ENCODE data around the gene TRPM3. TPM values are rescaled to one million over a fixed set of nuclear protein-coding genes. Genes with fewer than 3 reads are reported as not detected.

The TRPM3 gene
- total RNA-seq, 4 donors from 2014 or later, result 0.57 to 4.4 (median 1.4) TPM; not detected in 1

DNA sequence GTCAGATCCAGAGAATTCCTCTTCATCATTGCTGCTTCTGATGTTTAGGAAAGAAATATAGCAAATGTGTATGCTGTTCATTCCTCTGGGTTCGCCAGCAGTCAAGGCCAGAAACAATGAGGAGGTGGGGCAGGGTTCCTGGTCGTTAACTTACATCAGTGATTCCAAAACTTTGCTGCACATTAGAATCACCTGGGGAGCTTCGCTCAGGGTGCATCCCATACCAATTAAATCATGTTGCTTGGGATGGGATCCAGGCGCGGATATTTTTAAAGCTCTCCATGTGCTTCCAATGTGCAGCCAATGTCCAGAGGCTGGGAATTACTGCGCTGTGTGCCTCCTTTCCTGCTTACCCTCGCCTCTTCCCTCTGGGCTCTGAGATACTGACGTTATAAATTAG is 479.1 kb downstream of the TRPM3 start:
- TF ChIP-seq, protein P1, sequence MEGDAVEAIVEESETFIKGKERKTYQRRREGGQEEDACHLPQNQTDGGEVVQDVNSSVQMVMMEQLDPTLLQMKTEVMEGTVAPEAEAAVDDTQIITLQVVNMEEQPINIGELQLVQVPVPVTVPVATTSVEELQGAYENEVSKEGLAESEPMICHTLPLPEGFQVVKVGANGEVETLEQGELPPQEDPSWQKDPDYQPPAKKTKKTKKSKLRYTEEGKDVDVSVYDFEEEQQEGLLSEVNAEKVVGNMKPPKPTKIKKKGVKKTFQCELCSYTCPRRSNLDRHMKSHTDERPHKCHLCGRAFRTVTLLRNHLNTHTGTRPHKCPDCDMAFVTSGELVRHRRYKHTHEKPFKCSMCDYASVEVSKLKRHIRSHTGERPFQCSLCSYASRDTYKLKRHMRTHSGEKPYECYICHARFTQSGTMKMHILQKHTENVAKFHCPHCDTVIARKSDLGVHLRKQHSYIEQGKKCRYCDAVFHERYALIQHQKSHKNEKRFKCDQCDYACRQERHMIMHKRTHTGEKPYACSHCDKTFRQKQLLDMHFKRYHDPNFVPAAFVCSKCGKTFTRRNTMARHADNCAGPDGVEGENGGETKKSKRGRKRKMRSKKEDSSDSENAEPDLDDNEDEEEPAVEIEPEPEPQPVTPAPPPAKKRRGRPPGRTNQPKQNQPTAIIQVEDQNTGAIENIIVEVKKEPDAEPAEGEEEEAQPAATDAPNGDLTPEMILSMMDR (IDR thresholded peaks at IDR 0.05; ENCODE audit: low read depth), result no peak

DNA sequence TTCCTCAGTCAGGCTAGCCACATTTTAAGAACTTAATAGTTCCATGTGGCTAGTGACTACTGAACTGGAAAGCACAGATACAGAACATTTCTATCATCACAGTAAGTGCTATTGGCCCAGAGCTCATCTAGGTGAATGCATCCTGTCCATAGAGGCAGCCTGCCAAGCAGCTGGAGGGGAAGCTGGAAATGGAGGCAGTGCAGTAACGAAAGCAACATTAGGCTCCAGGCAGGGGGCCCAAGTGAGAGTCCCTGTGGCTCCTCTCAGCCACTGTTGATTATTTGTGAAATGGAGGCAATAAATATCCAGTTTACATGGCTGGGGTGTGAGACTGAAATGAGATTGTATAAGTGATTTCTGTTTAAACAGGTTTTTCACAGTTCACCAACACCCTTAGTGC is 479.8 kb downstream of the TRPM3 start:
- TF ChIP-seq, protein P1 (IDR thresholded peaks at IDR 0.05; ENCODE audit: low read depth), result no peak

DNA sequence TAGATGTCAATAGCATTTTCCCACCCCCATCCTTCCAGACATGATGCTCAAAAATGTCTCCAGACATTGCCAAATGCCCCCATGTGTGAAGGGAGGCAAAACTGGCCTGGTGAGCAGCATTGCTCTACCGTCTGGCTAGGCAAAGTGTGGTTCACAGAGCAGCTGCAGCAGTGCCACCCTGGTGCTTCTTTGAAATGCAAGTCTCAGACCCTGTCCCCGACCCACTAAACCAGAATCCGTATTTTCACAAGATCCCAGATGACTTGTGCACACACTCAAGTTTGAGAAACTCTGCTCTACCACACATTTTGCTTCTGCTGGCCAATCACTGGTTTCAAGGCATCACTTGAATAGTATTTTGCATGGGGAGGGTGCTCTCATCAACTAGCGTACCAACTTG is 480.4 kb downstream of the TRPM3 start:
- TF ChIP-seq, protein P1 (IDR thresholded peaks at IDR 0.05; ENCODE audit: low read depth), result no peak

DNA sequence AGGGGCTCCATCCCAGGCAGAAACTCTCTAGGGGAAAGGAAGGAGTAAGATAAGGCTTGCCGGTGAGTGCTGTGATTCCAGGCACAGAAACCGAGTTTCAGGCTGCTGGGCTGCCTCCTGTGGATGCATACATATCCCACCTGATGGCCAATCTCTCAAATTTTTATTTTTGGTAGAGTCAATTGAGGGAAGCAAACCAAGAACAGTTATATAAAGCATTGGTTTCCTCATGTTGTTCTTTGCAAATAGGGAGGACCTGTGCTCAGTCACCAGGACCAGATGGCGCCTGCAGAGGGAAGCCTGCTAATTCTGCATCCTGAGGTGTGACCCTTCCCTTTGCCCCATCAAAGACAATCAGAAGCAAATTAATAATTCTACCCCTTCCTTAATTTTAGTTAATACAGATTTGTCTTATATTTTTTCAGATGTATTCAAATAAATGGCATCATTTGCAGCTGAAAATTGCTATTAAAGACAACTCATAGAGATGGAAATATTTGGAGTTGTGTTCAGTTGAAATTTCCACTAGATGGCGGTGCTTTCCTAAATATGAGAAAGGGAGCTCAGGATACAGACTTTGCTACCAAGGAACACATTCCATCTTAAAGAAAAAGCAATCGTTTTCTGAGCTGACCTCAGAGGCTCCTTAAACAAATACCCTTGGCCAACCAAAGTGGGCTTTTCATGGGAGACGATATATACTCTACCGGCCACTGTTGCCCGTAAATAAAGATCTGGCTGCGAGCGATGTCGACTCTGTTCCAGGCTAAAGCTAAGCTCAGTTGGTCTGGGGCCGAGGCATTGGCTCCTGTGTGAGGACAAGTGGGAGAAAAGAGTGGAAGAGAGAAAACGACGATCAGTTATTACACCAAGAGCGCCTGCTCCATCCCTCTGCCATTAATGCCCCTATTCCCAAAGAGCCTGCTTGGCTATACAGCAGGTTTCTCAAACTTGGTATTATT is 481.3 kb downstream of the TRPM3 start:
- TF ChIP-seq, protein P1 (IDR thresholded peaks at IDR 0.05; ENCODE audit: low read depth), result no peak

DNA sequence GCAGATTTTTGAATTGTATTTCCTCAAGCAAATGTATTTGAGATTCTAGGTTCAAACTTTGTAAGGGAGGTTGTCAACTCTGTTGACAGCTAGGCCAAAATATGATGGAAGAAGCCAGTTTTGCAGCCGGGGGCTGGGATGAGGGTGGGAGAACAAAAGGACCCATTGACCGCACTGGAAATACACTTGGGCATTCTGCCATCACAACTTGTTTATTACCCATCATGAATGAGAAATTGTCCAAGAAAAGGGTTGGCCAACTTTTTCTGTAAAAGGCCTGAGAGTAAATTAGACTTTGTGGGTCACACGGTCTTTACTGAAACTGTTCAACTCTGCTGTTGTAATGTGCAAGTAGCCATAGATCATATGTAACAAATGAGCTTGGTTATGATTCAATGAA is 485.6 kb downstream of the TRPM3 start:
- TF ChIP-seq, protein P1 (IDR thresholded peaks at IDR 0.05; ENCODE audit: low read depth), result no peak

DNA sequence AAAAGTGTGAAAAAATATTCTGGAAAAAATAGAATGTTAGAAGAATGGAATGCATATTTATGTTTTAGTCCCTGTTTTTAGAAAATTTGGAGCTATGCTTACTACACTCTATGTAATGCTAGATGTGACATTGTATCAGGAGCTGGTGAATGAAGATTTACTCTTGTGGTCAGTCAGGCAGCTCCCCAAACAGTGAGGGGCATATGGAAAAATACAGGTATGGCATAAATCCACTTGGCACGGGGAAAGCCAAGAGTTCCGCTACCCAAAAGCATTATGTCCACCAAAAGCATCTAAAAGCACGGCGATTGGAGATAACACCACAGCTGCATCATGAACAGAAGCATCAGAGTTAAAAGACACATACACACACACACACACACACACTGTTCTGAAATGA is 486.7 kb downstream of the TRPM3 start:
- TF ChIP-seq, protein P1 (IDR thresholded peaks at IDR 0.05; ENCODE audit: low read depth), result no peak

DNA sequence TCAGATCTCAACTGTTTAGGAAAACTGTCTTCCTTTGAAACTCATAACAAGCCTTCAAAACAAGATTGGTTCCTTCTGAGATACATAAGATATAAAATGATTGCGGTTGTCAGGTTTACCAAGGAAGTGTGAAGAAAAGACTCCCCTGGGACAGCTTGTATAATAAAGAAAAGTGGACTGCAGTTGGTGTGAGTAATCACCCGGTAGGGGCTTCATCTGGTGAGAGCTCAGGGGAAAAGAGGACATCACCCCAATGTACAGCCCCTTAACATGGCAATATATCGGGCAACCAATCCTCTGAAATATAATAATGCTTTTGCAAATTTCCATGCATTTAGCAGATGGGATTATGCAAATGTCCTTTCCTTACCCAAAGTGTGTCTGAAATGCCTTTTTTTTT is 490.4 kb downstream of the TRPM3 start:
- TF ChIP-seq, protein P1 (IDR thresholded peaks at IDR 0.05; ENCODE audit: low read depth), result no peak

Measured in subcutaneous adipose tissue (tissue), 4 donors.